Measurements from ENCODE around the gene RNF19B. TPM values are rescaled to one million over a fixed set of nuclear protein-coding genes. Genes with fewer than 3 reads are reported as not detected.

RNF19B gene
- total and polyA plus RNA-seq, 2 donors from 2014 or later = 17.3 to 30.8 TPM

DNA sequence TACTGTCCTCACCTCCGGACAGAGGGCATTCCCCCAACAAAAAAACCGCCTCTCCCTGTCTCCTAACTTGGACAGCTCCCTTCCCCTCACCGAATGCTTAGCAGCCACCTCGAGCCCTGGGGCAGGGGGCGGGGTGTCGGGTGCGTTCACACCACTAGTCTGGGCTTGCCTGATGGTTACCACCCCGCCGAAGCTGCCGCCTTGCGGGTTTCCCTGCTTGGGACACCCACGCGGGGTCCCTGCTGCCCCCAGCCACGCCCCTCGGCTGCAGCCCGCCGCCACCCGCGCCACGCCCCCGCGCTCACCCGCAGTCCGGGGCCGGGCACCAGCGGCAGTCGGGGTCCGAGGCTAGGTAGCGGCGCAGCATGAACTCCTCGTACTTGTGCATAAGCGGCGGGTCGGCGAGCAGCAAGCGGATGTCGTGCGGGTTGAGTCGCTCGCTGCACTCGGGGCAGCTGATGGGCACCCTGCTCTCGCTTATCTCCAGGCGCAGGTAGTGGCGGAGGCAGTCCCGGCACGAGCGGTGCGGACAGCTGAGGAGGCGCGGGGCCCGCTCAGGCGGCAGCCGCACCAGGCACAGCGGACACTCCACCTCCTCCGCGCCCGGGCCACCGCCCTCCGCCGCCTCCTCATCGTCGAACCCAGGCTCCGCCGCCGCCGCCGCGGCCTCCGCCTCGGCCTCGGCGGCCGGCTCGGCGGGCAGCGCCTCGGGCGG lies 706 bp downstream of the RNF19B start:
- Histone ChIP-seq H3K9me3 (ENCODE audit: control insufficient read depth in 2 of 3, insufficient read depth in 1 of 3, low read length in 3 of 3) (no peaks in the 10 kb centered on the region), H3K4me1 (ENCODE audit: control insufficient read depth in 2 of 3, insufficient read depth in 2 of 3, low read depth in 1 of 3, low read length in 3 of 3) (peaks cover 0 to 9% (median 4%) of the 10 kb centered on the region in 3 donors), H3K9ac (ENCODE audit: low read length in 3 of 3) (peak overlapping the region; percentile 26 to 78 (median 69)), H3K4me3 (ENCODE audit: low read length in 3 of 3) (peak overlapping the region; percentile 63 to 86 (median 69)), H3K27ac (ENCODE audit: low read depth in 2 of 2, low read length in 2 of 2) (peak overlapping the region; percentile 74 to 89), H3K36me3 (ENCODE audit: control insufficient read depth in 2 of 3, insufficient read depth in 3 of 3, low read length in 3 of 3) (no peaks in the 10 kb centered on the region), H3K27me3 (ENCODE audit: control insufficient read depth, insufficient read depth, low read length) (no peaks in the 10 kb centered on the region)
- TF ChIP-seq, protein P1, sequence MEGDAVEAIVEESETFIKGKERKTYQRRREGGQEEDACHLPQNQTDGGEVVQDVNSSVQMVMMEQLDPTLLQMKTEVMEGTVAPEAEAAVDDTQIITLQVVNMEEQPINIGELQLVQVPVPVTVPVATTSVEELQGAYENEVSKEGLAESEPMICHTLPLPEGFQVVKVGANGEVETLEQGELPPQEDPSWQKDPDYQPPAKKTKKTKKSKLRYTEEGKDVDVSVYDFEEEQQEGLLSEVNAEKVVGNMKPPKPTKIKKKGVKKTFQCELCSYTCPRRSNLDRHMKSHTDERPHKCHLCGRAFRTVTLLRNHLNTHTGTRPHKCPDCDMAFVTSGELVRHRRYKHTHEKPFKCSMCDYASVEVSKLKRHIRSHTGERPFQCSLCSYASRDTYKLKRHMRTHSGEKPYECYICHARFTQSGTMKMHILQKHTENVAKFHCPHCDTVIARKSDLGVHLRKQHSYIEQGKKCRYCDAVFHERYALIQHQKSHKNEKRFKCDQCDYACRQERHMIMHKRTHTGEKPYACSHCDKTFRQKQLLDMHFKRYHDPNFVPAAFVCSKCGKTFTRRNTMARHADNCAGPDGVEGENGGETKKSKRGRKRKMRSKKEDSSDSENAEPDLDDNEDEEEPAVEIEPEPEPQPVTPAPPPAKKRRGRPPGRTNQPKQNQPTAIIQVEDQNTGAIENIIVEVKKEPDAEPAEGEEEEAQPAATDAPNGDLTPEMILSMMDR (IDR thresholded peaks at IDR 0.05; ENCODE audit: borderline replicate concordance, extremely low read depth, insufficient read depth) = no peak
- peak; percentile 72 to 89 (median 81) for DNase-seq
- FAIRE-seq = no peak
- intact Hi-C loops (cut with DNase I) = no loop called here

DNA sequence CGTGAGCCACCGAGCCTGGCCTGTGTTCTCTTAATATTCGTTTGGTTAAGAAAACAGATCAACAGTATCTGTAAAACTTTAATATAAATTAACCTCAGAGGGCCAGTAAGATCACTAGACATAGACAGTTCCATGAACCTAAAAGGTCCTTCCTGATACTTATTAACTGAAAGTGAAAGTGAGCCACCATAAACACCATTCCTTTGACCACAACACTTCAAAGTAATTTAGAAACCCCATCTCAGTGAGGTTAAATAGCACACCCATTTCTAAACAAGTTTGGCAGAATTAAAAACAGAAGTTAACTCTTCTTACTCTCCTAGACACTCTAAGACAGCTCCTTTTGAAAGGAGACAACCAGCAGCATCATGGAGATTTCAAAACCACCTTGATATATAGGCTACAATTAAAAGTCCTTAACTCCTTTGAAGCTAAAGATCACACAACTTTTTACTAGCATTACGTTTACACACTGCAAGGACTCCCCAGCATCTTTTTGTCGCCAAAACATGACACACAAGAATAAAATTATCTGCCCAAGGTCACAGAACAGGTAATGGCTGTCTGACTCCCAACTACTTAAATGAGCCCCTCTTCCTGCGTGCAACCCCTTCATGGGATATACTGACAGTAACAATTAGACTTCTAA lies 2.2 kb downstream of the RNF19B start:
- Histone ChIP-seq H3K36me3 (ENCODE audit: control insufficient read depth in 2 of 3, insufficient read depth in 3 of 3, low read length in 3 of 3) (no peaks in the 10 kb centered on the region), H3K27me3 (ENCODE audit: control insufficient read depth, insufficient read depth, low read length) (no peaks in the 10 kb centered on the region), H3K9ac (ENCODE audit: low read length in 3 of 3) (peak overlapping the region in 1 of 3 donors; percentile 69), H3K9me3 (ENCODE audit: control insufficient read depth in 2 of 3, insufficient read depth in 1 of 3, low read length in 3 of 3) (no peaks in the 10 kb centered on the region), H3K4me1 (ENCODE audit: control insufficient read depth in 2 of 3, insufficient read depth in 2 of 3, low read depth in 1 of 3, low read length in 3 of 3) (peaks cover 0 to 11% (median 4%) of the 10 kb centered on the region in 3 donors), H3K4me3 (ENCODE audit: low read length in 3 of 3) (peak overlapping the region; percentile 37 to 86 (median 69)), H3K27ac (ENCODE audit: low read depth in 2 of 2, low read length in 2 of 2) (peak overlapping the region; percentile 25 to 60)
- peak in 1 of 5 donors; percentile 42 for DNase-seq
- FAIRE-seq = peak; percentile 73
- intact Hi-C loops (cut with DNase I) = no loop called here
- TF ChIP-seq, protein P1 (IDR thresholded peaks at IDR 0.05; ENCODE audit: borderline replicate concordance, extremely low read depth, insufficient read depth) = no peak

DNA sequence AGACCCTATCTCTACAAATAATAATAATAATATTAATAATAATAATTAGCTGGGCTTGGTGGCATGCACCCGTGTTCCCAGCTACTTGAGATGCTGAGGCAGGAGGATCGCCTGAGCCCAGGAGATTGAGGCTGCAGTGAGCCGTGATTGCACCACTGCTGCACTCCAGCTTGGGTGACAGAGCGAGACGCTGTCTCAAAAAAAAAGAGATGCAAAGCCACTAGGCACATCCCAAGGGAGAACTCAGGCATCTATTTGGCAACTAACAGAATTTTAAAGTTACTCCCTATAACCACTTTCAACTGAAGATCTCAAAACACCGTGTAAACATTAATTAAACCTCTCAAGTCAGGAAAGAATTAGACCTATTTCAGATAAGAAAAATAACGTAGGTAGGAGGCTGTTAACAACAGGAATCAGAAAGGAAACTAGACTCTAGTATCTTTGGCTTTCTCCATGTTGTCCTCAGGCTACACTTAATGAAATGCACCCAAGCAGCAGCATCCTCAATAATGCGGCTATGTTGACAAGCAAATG lies 3.7 kb downstream of the RNF19B start:
- Histone ChIP-seq H3K9me3 (ENCODE audit: control insufficient read depth in 2 of 3, insufficient read depth in 1 of 3, low read length in 3 of 3) (no peaks in the 10 kb centered on the region), H3K9ac (ENCODE audit: low read length in 3 of 3) (no peak overlapping the region), H3K27ac (ENCODE audit: low read depth in 2 of 2, low read length in 2 of 2) (peak overlapping the region in 1 of 2 donors; percentile 8), H3K4me1 (ENCODE audit: control insufficient read depth in 2 of 3, insufficient read depth in 2 of 3, low read depth in 1 of 3, low read length in 3 of 3) (peaks cover 0 to 11% (median 4%) of the 10 kb centered on the region in 3 donors), H3K4me3 (ENCODE audit: low read length in 3 of 3) (peak overlapping the region in 2 of 3 donors; percentile 1 to 23), H3K27me3 (ENCODE audit: control insufficient read depth, insufficient read depth, low read length) (no peaks in the 10 kb centered on the region), H3K36me3 (ENCODE audit: control insufficient read depth in 2 of 3, insufficient read depth in 3 of 3, low read length in 3 of 3) (no peaks in the 10 kb centered on the region)
- intact Hi-C loops (cut with DNase I) = no loop called here
- TF ChIP-seq, protein P1 (IDR thresholded peaks at IDR 0.05; ENCODE audit: borderline replicate concordance, extremely low read depth, insufficient read depth) = no peak
- FAIRE-seq (no peak), DNase-seq (no peak)
